Activated CD4-positive, alpha-beta T cell treated with anti-CD3 and anti-CD28 coated beads, Interleukin-2, amount 10 ng/mL, durations not matched to agents 24 days and 14 days (primary cell): ENCODE data around the gene YIPF1. TPM values are rescaled to one million over a fixed set of nuclear protein-coding genes. Genes with fewer than 3 reads are reported as not detected.

ENCODE experiments used
- DNase-seq: peaks from one replicate; pipeline ENCODE4 v3.0.0; 2022
- H3K27ac Mint-ChIP-seq: one replicate; pipeline ENCODE4 v1.8.0; 2022; ENCODE audit warnings: mild to moderate bottlenecking, mixed read lengths
- H3K27me3 Mint-ChIP-seq: one replicate; pipeline ENCODE4 v1.8.0; 2022; ENCODE audit warnings: mixed read lengths
- H3K36me3 Mint-ChIP-seq: one replicate; pipeline ENCODE4 v1.8.0; 2022; ENCODE audit warnings: low read depth, mild to moderate bottlenecking, mixed read lengths
- H3K4me1 Mint-ChIP-seq: one replicate; pipeline ENCODE4 v1.8.0; 2021; ENCODE audit warnings: mixed read lengths
- H3K4me3 Mint-ChIP-seq: one replicate; pipeline ENCODE4 v1.8.0; 2022; ENCODE audit warnings: mild to moderate bottlenecking, moderate library complexity, mixed read lengths
- H3K9me3 Mint-ChIP-seq: one replicate; pipeline ENCODE4 v1.8.0; 2021; ENCODE audit warnings: mixed read lengths
- intact Hi-C: fragments of 100-400 bp; cut with micrococcal nuclease; formaldehyde crosslinking; loops from one replicate; pipeline ENCODE4 v1.15.1; 2023
- total RNA-seq: library from RNA; stranded (reverse); gene quantifications from 2 replicates; pipeline ENCODE4 v1.2.3, GENCODE V29; 2022

YIPF1 gene
- total RNA-seq, 1 donor from 2014 or later = 15.6 TPM

DNA sequence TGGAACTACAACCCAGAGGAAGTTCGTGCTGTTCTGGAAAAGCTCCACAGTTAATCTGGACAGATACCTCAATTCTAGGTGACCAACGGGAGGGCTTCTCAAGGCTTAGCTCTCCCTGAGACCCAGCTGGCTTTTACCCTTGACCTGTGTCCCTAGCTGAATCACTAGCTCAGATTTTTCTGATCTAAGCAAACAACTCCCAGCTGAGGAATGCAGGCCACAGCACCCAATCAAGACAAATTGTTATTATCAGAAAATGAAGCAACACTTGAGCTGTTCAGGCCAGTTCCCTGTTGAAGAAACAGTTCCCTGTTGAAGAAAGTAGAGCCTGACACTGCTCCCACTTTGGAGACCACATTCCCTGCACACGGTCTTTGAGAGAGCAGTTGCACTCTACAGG, 20.3 kb upstream of the YIPF1 start:
- Mint-ChIP-seq H3K27ac (no peak overlapping the region), H3K4me3 (no peak overlapping the region), H3K36me3 (peaks cover 12% of the 10 kb centered on the region), H3K27me3 (no peaks in the 10 kb centered on the region), H3K9me3 (no peaks in the 10 kb centered on the region), H3K4me1 (peaks cover 3% of the 10 kb centered on the region)
- no peak for DNase-seq
- intact Hi-C loops = no loop called here

DNA sequence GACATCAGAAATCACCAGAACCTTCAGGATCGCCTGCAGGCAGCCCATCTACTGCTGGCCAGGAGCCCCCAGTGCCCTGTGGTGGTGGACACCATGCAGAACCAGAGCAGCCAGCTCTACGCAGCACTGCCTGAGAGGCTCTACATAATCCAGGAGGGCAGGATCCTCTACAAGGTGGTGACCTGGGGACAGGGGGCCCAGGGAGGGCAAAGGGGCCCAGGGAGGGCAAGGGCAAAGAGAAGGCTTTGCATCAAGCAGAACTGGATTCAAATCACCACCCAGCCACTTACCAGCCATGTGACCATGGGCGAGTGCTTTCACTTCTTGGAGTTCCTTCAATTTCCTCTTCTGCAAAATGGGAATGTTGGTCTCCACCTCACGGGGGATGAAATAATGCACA, 16.5 kb upstream of the YIPF1 start:
- no peak for DNase-seq
- Mint-ChIP-seq H3K4me3 (no peak overlapping the region), H3K27me3 (no peaks in the 10 kb centered on the region), H3K9me3 (no peaks in the 10 kb centered on the region), H3K36me3 (peaks cover 6% of the 10 kb centered on the region), H3K4me1 (peaks cover 4% of the 10 kb centered on the region), H3K27ac (no peak overlapping the region)
- intact Hi-C loops = no loop called here

GRCh38 chr1:53905509-53905908, 15.9 kb upstream of the YIPF1 start:
- intact Hi-C loops = no loop called here
- no peak for DNase-seq
- H3K9me3 Mint-ChIP-seq = no peaks in the 10 kb centered on the region
- H3K4me3 Mint-ChIP-seq = no peak overlapping the region
- no peak overlapping the region for H3K27ac Mint-ChIP-seq
- peaks cover 6% of the 10 kb centered on the region for H3K4me1 Mint-ChIP-seq
- H3K36me3 Mint-ChIP-seq = peaks cover 6% of the 10 kb centered on the region
- H3K27me3 Mint-ChIP-seq = no peaks in the 10 kb centered on the region

DNA sequence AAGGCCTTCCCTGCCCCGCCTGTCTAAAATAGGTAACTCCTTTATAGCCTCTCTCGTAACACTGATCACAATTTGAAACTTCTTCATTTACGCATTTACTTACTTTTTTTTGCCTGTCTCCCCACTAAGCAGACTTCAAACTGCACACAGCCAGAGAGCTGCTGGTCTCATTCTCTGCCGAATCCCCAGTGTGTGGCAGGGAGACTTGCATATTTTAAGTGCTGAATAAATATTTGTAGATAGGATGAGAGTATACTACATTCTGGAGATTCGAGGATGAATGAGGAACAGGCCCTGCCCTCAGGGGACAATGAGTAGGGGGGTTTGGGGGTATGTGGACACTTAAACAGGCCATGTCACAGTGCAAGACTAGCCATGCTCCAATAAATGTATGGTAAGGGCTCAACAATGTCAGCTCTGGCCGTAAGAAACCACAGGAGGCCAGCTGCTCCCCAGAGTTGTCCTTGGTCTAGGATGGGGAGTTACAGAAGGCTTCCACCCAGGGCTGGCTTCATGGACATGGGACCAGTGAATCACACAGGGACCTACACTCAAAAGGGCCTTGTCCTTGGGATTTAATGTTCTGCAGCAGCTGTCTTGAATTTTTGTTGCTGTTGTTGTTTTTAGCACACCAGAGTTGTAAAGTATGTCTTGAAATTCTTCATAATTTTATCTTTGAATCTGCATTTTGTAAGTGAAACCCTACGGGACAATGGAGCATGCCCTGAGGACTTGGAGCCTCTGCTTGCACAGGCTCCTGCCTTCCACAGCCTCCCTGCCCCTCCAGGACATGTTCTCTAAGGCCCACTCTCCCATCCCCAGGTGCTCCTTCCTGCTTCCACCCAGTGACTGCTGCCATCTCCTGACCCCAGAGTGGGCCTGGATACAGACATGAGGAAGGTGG, 12.9 kb upstream of the YIPF1 start:
- H3K36me3 Mint-ChIP-seq = no peaks in the 10 kb centered on the region
- H3K4me1 Mint-ChIP-seq = peaks cover 8% of the 10 kb centered on the region

GRCh38 chr1:53899708-53900107, 10.1 kb upstream of the YIPF1 start:
- DNase-seq = no peak
- intact Hi-C loops = no loop called here
- no peaks in the 10 kb centered on the region for H3K27me3 Mint-ChIP-seq
- H3K27ac Mint-ChIP-seq = no peak overlapping the region
- H3K4me1 Mint-ChIP-seq = peaks cover 8% of the 10 kb centered on the region
- no peaks in the 10 kb centered on the region for H3K36me3 Mint-ChIP-seq
- no peak overlapping the region for H3K4me3 Mint-ChIP-seq
- no peaks in the 10 kb centered on the region for H3K9me3 Mint-ChIP-seq

More for the DNA sequence above, 12.9 kb upstream of the YIPF1 start:
- no peaks in the 10 kb centered on the region for H3K27me3 Mint-ChIP-seq
- DNase-seq = no peak
- no peaks in the 10 kb centered on the region for H3K9me3 Mint-ChIP-seq
- intact Hi-C loops = no loop called here
- no peak overlapping the region for H3K4me3 Mint-ChIP-seq
- no peak overlapping the region for H3K27ac Mint-ChIP-seq

DNA sequence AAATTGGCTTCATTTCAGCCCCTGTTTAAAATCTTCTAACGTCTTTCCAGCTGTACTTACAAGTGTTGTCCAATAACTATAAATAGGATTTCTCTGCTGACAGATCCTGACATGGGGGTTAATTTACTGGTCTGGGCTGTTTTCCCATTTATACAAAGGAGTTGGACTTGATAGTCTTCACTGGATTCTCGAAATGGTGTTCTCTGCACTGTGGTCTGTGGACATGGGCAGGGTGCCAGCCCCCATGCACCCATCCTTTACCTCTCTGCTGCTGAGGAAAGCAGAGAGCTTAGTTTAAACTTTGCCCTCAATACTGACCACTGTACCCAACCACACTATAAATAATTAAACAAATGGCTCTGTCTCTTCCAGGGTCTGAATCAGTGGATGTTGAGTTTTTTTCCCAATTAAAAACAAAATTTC, 9.6 kb upstream of the YIPF1 start:
- Mint-ChIP-seq H3K4me3 (no peak overlapping the region), H3K4me1 (peaks cover 8% of the 10 kb centered on the region), H3K27me3 (no peaks in the 10 kb centered on the region), H3K27ac (no peak overlapping the region), H3K9me3 (no peaks in the 10 kb centered on the region), H3K36me3 (no peaks in the 10 kb centered on the region)
- intact Hi-C loops = no loop called here
- no peak for DNase-seq

- H3K36me3 Mint-ChIP-seq = no peaks in the 10 kb centered on the region
- H3K9me3 Mint-ChIP-seq = no peaks in the 10 kb centered on the region
- no peak for DNase-seq
- intact Hi-C loops = no loop called here
- H3K27ac Mint-ChIP-seq = no peak overlapping the region
- no peak overlapping the region for H3K4me3 Mint-ChIP-seq
- peaks cover 8% of the 10 kb centered on the region for H3K4me1 Mint-ChIP-seq
- H3K27me3 Mint-ChIP-seq = no peaks in the 10 kb centered on the region
Measured at GRCh38 chr1:53896635-53897229, 7.1 kb upstream of the YIPF1 start.

- Mint-ChIP-seq H3K36me3 (no peaks in the 10 kb centered on the region), H3K27me3 (no peaks in the 10 kb centered on the region), H3K4me3 (no peak overlapping the region), H3K9me3 (no peaks in the 10 kb centered on the region), H3K4me1 (peaks cover 6% of the 10 kb centered on the region), H3K27ac (no peak overlapping the region)
- no peak for DNase-seq
- intact Hi-C loops = no loop called here
Measured at GRCh38 chr1:53895421-53895820, 5.8 kb upstream of the YIPF1 start.

DNA sequence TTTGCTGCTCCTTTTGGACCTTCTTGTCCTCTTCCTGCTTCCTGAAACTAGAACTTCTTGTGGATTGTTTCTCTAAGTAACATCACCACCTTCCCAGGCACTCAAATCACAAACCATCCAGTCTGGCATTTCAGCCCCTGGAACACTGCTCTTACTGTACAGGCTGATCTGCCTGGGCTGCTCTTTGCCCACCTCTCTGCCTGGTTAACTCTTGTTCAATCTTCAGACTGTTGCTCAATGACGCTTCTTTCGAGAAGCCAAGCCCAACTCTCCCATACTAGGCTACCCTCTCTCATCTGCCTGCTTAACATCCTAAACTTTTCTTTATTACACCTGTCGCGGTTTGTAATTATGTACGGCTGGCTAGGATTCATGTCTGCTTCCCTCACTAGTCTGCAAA, 5.0 kb upstream of the YIPF1 start:
- no peak for DNase-seq
- Mint-ChIP-seq H3K4me3 (no peak overlapping the region), H3K27me3 (no peaks in the 10 kb centered on the region), H3K9me3 (no peaks in the 10 kb centered on the region), H3K27ac (no peak overlapping the region), H3K36me3 (no peaks in the 10 kb centered on the region), H3K4me1 (peaks cover 13% of the 10 kb centered on the region)
- intact Hi-C loops = no loop called here

DNA sequence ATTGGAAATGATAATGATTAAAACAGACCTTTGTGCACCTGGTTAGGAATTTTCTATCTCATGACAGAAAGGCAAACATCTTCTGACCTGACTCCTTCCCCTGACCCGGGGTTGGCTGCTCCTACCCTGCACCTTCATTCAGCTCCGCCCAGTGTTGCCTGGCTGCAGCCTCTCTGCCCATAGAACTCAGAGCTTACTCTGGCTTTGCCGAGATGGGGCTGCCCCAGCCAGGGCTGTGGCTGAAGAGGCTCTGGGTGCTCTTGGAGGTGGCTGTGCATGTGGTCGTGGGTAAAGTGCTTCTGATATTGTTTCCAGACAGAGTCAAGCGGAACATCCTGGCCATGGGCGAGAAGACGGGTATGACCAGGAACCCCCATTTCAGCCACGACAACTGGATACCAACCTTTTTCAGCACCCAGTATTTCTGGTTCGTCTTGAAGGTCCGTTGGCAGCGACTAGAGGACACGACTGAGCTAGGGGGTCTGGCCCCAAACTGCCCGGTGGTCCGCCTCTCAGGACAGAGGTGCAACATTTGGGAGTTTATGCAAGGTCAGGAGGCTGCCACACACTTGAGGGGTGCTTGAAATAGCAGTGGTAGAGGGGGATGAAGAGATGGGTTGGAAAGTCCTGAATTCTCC, 4.5 kb upstream of the YIPF1 start, which contains the start of gene DIO1:
Gene DIO1, plus strand, starts transcription at position 189 of the 638 bp plus-strand sequence. Its CDS starts 24 bp downstream, at position 213.
- Mint-ChIP-seq H3K4me1 (peaks cover 15% of the 10 kb centered on the region), H3K9me3 (no peaks in the 10 kb centered on the region), H3K36me3 (no peaks in the 10 kb centered on the region), H3K27ac (no peak within 1 kb of the TSS), H3K27me3 (no peaks in the 10 kb centered on the region), H3K4me3 (no peak within 1 kb of the TSS)
- intact Hi-C loops = no loop called here
- no peak for DNase-seq

DNA sequence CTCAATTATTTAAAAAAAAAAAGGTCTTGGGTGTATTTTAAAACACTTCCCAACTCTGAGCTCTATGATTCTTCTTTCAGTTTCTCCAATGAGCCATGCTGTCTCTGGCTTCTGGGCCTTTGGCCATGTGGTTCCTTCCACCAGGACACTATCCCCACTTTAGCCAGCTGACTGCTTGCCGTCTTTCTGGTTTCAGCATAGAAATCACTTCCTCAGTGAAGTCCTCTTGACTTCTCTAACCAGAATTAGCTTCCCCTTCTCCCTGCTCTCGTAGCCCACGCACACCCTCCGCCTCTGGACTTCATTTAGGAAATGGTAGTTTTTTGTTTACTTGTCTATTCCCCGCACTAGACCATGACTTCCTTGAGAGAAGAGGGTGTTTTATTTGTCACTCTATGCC, 3.3 kb upstream of the YIPF1 start:
- peaks cover 3% of the 10 kb centered on the region for H3K36me3 Mint-ChIP-seq
- intact Hi-C loops = no loop called here
- no peaks in the 10 kb centered on the region for H3K9me3 Mint-ChIP-seq
- H3K27ac Mint-ChIP-seq = no peak overlapping the region
- no peak overlapping the region for H3K4me3 Mint-ChIP-seq
- peaks cover 23% of the 10 kb centered on the region for H3K4me1 Mint-ChIP-seq
- DNase-seq = no peak
- H3K27me3 Mint-ChIP-seq = no peaks in the 10 kb centered on the region

DNA sequence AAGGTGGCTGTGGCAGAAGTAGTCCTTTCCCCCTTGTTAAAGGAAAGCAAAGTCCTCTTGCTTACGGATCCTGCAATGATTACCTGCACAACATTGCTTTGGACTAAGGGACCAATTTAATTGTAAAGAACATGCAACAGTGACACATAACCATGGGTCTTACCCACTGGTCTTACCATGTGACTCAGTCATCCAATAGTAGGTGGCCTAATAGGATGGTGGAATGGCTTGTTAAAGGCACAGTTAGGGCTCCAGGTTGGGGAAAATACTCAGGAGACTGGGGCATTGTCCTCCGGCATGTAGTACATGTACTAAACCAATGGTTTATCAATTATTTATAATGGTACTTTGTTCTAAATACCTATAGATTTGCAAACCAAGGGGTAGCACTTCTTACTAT, 2.1 kb upstream of the YIPF1 start:
- intact Hi-C loops = no loop called here
- Mint-ChIP-seq H3K4me3 (no peak overlapping the region), H3K36me3 (peaks cover 8% of the 10 kb centered on the region), H3K27ac (no peak overlapping the region), H3K4me1 (peaks cover 32% of the 10 kb centered on the region), H3K27me3 (no peaks in the 10 kb centered on the region), H3K9me3 (no peaks in the 10 kb centered on the region)
- no peak for DNase-seq

DNA sequence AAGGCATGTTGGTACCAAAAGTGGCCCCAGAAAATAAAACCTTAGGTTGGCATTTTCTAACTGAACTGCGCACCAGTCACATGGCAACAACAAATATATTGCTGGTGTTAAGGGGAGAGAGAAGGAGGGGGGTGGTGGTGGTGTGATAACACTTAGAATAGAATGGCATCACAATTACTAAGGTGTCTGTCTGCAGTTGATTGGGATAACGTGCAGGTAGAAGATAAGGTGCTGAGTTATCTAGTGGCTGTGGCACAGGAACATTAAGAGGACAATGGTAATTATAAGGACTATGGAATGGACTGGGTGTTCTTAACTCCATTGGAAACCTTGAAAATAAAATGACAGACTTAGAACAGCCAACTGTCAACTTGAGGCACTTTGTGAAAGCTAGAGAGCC, 1.4 kb upstream of the YIPF1 start:
- Mint-ChIP-seq H3K36me3 (peaks cover 11% of the 10 kb centered on the region), H3K27ac (no peak overlapping the region), H3K9me3 (no peaks in the 10 kb centered on the region), H3K4me1 (peaks cover 34% of the 10 kb centered on the region), H3K27me3 (no peaks in the 10 kb centered on the region), H3K4me3 (no peak overlapping the region)
- DNase-seq = no peak
- intact Hi-C loops = no loop called here

- intact Hi-C loops = loop anchor here (1.0 kb wide), 1 partner anchor 163 kb away; the partner anchor contains the start of genes TCEANC2 and TMEM59
- Mint-ChIP-seq H3K4me3 (peak overlapping the region; percentile 98), H3K36me3 (peaks cover 13% of the 10 kb centered on the region), H3K27ac (peak overlapping the region; percentile 90), H3K9me3 (no peaks in the 10 kb centered on the region), H3K27me3 (no peaks in the 10 kb centered on the region), H3K4me1 (peaks cover 34% of the 10 kb centered on the region)
- DNase-seq = no peak
Measured at GRCh38 chr1:53890522-53890941, 935 bp upstream of the YIPF1 start.
